Endothelial cell of umbilical vein (primary cell): Measurements from ENCODE around the gene ZMYND11. TPM values are rescaled to one million over a fixed set of nuclear protein-coding genes. Genes with fewer than 3 reads are reported as not detected.

ENCODE experiments used
- BruUV-seq: library from RNA; stranded (reverse); fragments of 400-500 nt; replicated peaks from 2 replicates; lab custom pipeline; 2021; lab: Mats Ljungman, UMichigan
- CTCF ChIA-PET: fragments of 300-600, 350-600 bp; sonication (Branson Sonifier 250); formaldehyde crosslinking; loops from one replicate; lab custom pipeline; 2021; ENCODE audit warnings: antibody characterized with exemption, inconsistent platforms; lab: Charles Lee
- POLR2A ChIA-PET: fragments of 300-600, 350-600 bp; sonication (Branson Sonifier 250); formaldehyde crosslinking; loops from one replicate; lab custom pipeline; 2021; ENCODE audit warnings: antibody characterized with exemption, inconsistent platforms; lab: Charles Lee
- DNase-seq: peaks from one replicate; pipeline ENCODE4 v3.0.0-alpha.2; 2011; ENCODE audit warnings: low read depth, low spot score
- FAIRE-seq: peaks from 2 replicates; lab custom pipeline; 2011; peaks lifted over from hg19 to GRCh38; lab: Jason Lieb, UNC
- H2AFZ ChIP-seq: 2 replicates; pipeline ENCODE4 v1.6.0; 2012; ENCODE audit warnings: low read depth, low read length, control low read depth, inconsistent platforms
- H3K27ac ChIP-seq: 2 replicates; pipeline ENCODE4 v1.5.1; 2011; ENCODE audit warnings: low read depth, mild to moderate bottlenecking, control low read depth, low read length, moderate library complexity; ENCODE audit not compliant: insufficient read depth
- H3K27me3 ChIP-seq, 2 experiments: 2 replicates each; pipeline versions ENCODE4 v1.6.0 to v1.6.1; 2011; ENCODE audit warnings: low read length in 2 of 2, mixed read lengths in 1 of 2; ENCODE audit not compliant: control insufficient read depth in 2 of 2, insufficient read depth in 2 of 2
- H3K36me3 ChIP-seq, 2 experiments: 2 replicates in 1 of 2; 3 replicates in 1 of 2; pipeline ENCODE4 v1.5.1; 2011; ENCODE audit warnings: low read length in 2 of 2, mild to moderate bottlenecking in 1 of 2, moderate library complexity in 1 of 2; ENCODE audit not compliant: control insufficient read depth in 2 of 2, insufficient read depth in 2 of 2; ENCODE audit errors: extremely low read depth in 1 of 2
- H3K4me1 ChIP-seq: 3 replicates; pipeline ENCODE4 v1.5.1; 2011; ENCODE audit warnings: mild to moderate bottlenecking, low read length; ENCODE audit not compliant: control insufficient read depth, insufficient read depth; ENCODE audit errors: extremely low read depth
- H3K4me2 ChIP-seq: 2 replicates; pipeline ENCODE4 v1.6.1; 2011; ENCODE audit warnings: low read length, control low read depth, mixed read lengths; ENCODE audit not compliant: insufficient read depth
- H3K4me3 ChIP-seq, 3 experiments: fragments of 200-600 bp in 1 of 3; sonication (generic), shearing (Covaris generic) in 1 of 3; replicated peaks in 1 of 3; 2 replicates each; pipeline ENCODE4 v1.5.1; 2011 to 2016; ENCODE audit warnings: control low read depth in 3 of 3, low read length in 3 of 3, mild to moderate bottlenecking in 2 of 3, inconsistent platforms in 1 of 3, low read depth in 1 of 3, moderate library complexity in 1 of 3; ENCODE audit not compliant: insufficient read depth in 1 of 3
- H3K79me2 ChIP-seq: 2 replicates; pipeline ENCODE4 v1.6.0; 2012; ENCODE audit warnings: low read length, inconsistent platforms; ENCODE audit not compliant: control insufficient read depth, insufficient read depth
- H3K9ac ChIP-seq: replicated peaks from 2 replicates; pipeline ENCODE3; 2011; ENCODE audit warnings: low read length, control low read depth; ENCODE audit not compliant: insufficient read depth; ENCODE audit errors: extremely low read depth
- H3K9me1 ChIP-seq: replicated peaks from 3 replicates; pipeline ENCODE4 v1.6.0; 2011; ENCODE audit warnings: mild to moderate bottlenecking, low read length; ENCODE audit not compliant: control insufficient read depth, insufficient read depth; ENCODE audit errors: extremely low read depth
- H3K9me3 ChIP-seq: replicated peaks from 2 replicates; pipeline ENCODE4 v1.5.1; 2012; ENCODE audit warnings: low read length, inconsistent platforms; ENCODE audit not compliant: control insufficient read depth, insufficient read depth
- H4K20me1 ChIP-seq: replicated peaks from 2 replicates; pipeline ENCODE3; 2011; ENCODE audit warnings: mild to moderate bottlenecking, low read length; ENCODE audit not compliant: control insufficient read depth, insufficient read depth; ENCODE audit errors: extremely low read depth
- CTCF ChIP-seq, 2 donors: IDR thresholded peaks; 1 replicate in 1 of 2; 2 replicates in 1 of 2; pipeline ENCODE4 v1.5.1; 2011; ENCODE audit warnings: low read length in 2 of 2, mild to moderate bottlenecking in 2 of 2, moderate library complexity in 2 of 2, control low read depth in 1 of 2, inconsistent platforms in 1 of 2, low read depth in 1 of 2; ENCODE audit not compliant: insufficient read depth in 1 of 2; ENCODE audit errors: extremely low read depth in 1 of 2
- FOS ChIP-seq: IDR thresholded peaks from 2 replicates; pipeline ENCODE4 v1.6.1; 2011; ENCODE audit warnings: mild to moderate bottlenecking, low read length, moderate library complexity, borderline replicate concordance; ENCODE audit not compliant: insufficient read depth
- GATA2 ChIP-seq: IDR thresholded peaks from 2 replicates; pipeline ENCODE4 v1.7.0; 2011; ENCODE audit warnings: low read depth, mild to moderate bottlenecking, moderate library complexity, mixed read lengths, low read length; ENCODE audit not compliant: insufficient read length, insufficient read depth
- JUN ChIP-seq: IDR thresholded peaks from 2 replicates; pipeline ENCODE4 v1.6.1; 2011; ENCODE audit warnings: borderline replicate concordance, low read depth; ENCODE audit not compliant: insufficient read length, insufficient read depth
- MAX ChIP-seq: IDR thresholded peaks from 2 replicates; pipeline ENCODE4 v1.6.1; 2011; ENCODE audit not compliant: insufficient read depth, insufficient read length
- POLR2A ChIP-seq: IDR thresholded peaks from 2 replicates; pipeline ENCODE4 v1.6.1; 2012; ENCODE audit warnings: low read depth, mild to moderate bottlenecking, control low read depth, low read length
- POLR2AphosphoS5 ChIP-seq: IDR thresholded peaks from 2 replicates; pipeline ENCODE4 v1.6.1; 2012; ENCODE audit warnings: low read depth, mild to moderate bottlenecking, control low read depth, low read length, moderate library complexity; ENCODE audit not compliant: insufficient read depth
- dilution Hi-C: fragments of 300-500 bp; cut with MboI; formaldehyde crosslinking; loops from one replicate; pipeline ENCODE4 v1.15.0; 2019; ENCODE audit warnings: low sequenced_read_pairs; ENCODE audit not compliant: extremely low pct_ligation_motif_present
- intact Hi-C: fragments of 100-400 bp; cut with micrococcal nuclease; formaldehyde crosslinking; loops from one replicate; pipeline ENCODE4 v1.10.0; 2022
- polyA plus RNA-seq, 4 experiments: library from polyadenylated mRNA; depleted of rRNA in 3 of 4; stranded (reverse) in 3 of 4; unstranded in 1 of 4; fragments of >200 nt; gene quantifications; 2 replicates each; pipeline versions ENCODE4 v1.2.1 to v1.2.3, GENCODE V29; 2011 to 2012; ENCODE audit warnings: missing spikeins in 1 of 4
- total RNA-seq: library from RNA; stranded (reverse); gene quantifications from 2 replicates; pipeline ENCODE4 v1.2.3, GENCODE V29; 2021

Gene ZMYND11
- total and polyA plus RNA-seq, 2 donors (not counting 3 experiments of a cell fraction or from before 2014, with no cell fraction given), result 17.0 to 56.0 TPM

GRCh38 chr10:298033-298432 is 162.8 kb downstream of the ZMYND11 start:
- DNase-seq, result no peak
- H3K9ac ChIP-seq, result no peak overlapping the region
- no peaks in the 10 kb centered on the region for H3K27me3 ChIP-seq
- dilution Hi-C loops (no loop called here), intact Hi-C loops (no loop called here)
- TF ChIP-seq CTCF (IDR thresholded peaks at IDR 0.05; ENCODE audit: extremely low read depth in 1 of 2, insufficient read depth in 1 of 2, low read depth in 1 of 2, low read length in 2 of 2) (no peak), MAX (no peak), GATA2 (no peak), FOS (no peak), POLR2AphosphoS5 (no peak), JUN (no peak), POLR2A (no peak)
- no peak overlapping the region for H3K4me2 ChIP-seq
- POLR2A ChIA-PET, result no interaction called here
- H3K4me1 ChIP-seq, result peaks cover 11% of the 10 kb centered on the region
- no peak overlapping the region for H3K4me3 ChIP-seq
- H2AFZ ChIP-seq, result no peak overlapping the region
- CTCF ChIA-PET, result interaction anchor here (1.2 kb wide), 2 partner anchors 17 to 26 kb away, joined by 3 read pairs; no protein-coding TSS in a partner anchor
- no peak for FAIRE-seq
- no peaks in the 10 kb centered on the region for H3K79me2 ChIP-seq
- H3K36me3 ChIP-seq, result no peaks in the 10 kb centered on the region
- H3K9me1 ChIP-seq, result no peaks in the 10 kb centered on the region
- no TSS peak for BruUV-seq
- no peaks in the 10 kb centered on the region for H3K9me3 ChIP-seq
- no peak overlapping the region for H3K27ac ChIP-seq
- H4K20me1 ChIP-seq, result no peaks in the 10 kb centered on the region
